Osteocyte (in vitro differentiated cells): ENCODE data around the gene OAS2. TPM values are rescaled to one million over a fixed set of nuclear protein-coding genes. Genes with fewer than 3 reads are reported as not detected.

Source experiments
- DNase-seq: peaks from one replicate; pipeline ENCODE4 v3.0.0; 2021; ENCODE audit warnings: mixed read lengths; ENCODE audit not compliant: unreplicated experiment; ENCODE audit errors: extremely low spot score
- H3K27ac Mint-ChIP-seq: one replicate; pipeline ENCODE4 v1.8.0; 2021; ENCODE audit warnings: mild to moderate bottlenecking, mixed read lengths; ENCODE audit not compliant: unreplicated experiment
- H3K27me3 Mint-ChIP-seq: one replicate; pipeline ENCODE4 v1.8.0; 2021; ENCODE audit warnings: mixed read lengths; ENCODE audit not compliant: unreplicated experiment
- H3K36me3 Mint-ChIP-seq: one replicate; pipeline ENCODE4 v1.8.0; 2021; ENCODE audit warnings: mixed read lengths; ENCODE audit not compliant: unreplicated experiment
- H3K4me1 Mint-ChIP-seq: one replicate; pipeline ENCODE4 v1.8.0; 2021; ENCODE audit warnings: mixed read lengths; ENCODE audit not compliant: unreplicated experiment
- H3K4me3 Mint-ChIP-seq: one replicate; pipeline ENCODE4 v1.8.0; 2021; ENCODE audit warnings: mild to moderate bottlenecking, moderate library complexity, mixed read lengths; ENCODE audit not compliant: unreplicated experiment
- H3K9me3 Mint-ChIP-seq: one replicate; pipeline ENCODE4 v1.8.0; 2021; ENCODE audit warnings: mixed read lengths; ENCODE audit not compliant: unreplicated experiment
- total RNA-seq: library from RNA; stranded (reverse); gene quantifications from 2 replicates; pipeline ENCODE4 v1.2.1, GENCODE V29; 2021
- TF ChIP-seq, protein P1 (sequence below): fragments of 200-600 bp; sonication (generic); IDR thresholded peaks from 2 replicates; pipeline ENCODE4 v1.5.0; 2021; ENCODE audit warnings: antibody characterized with exemption, mild to moderate bottlenecking, moderate library complexity

The OAS2 gene
- total RNA-seq, 1 donor from 2014 or later: not detected

DNA sequence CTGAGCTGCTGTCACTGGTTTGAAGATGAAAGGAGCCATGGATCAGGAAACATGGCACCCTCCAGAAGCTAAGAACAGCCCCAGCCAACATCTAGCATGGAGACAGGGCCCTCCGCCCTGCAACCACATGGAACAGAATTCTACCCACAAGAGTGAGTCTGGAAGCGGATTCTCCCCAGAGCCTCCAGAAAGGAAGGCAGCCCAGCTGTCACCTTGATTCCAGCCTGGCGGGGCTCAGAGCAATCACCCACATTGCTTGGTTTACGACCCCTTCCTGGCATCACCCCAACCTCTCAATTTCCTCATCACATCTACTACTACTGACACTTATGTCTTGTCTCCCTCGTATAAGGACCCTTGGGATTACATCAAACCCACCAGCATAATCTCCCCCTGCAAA is 38.5 kb downstream of the OAS2 start:
- H3K27ac Mint-ChIP-seq: no peak overlapping the region
- H3K4me1 Mint-ChIP-seq: peaks cover 11% of the 10 kb centered on the region
- no peaks in the 10 kb centered on the region for H3K27me3 Mint-ChIP-seq
- DNase-seq: no peak
- TF ChIP-seq, protein P1, sequence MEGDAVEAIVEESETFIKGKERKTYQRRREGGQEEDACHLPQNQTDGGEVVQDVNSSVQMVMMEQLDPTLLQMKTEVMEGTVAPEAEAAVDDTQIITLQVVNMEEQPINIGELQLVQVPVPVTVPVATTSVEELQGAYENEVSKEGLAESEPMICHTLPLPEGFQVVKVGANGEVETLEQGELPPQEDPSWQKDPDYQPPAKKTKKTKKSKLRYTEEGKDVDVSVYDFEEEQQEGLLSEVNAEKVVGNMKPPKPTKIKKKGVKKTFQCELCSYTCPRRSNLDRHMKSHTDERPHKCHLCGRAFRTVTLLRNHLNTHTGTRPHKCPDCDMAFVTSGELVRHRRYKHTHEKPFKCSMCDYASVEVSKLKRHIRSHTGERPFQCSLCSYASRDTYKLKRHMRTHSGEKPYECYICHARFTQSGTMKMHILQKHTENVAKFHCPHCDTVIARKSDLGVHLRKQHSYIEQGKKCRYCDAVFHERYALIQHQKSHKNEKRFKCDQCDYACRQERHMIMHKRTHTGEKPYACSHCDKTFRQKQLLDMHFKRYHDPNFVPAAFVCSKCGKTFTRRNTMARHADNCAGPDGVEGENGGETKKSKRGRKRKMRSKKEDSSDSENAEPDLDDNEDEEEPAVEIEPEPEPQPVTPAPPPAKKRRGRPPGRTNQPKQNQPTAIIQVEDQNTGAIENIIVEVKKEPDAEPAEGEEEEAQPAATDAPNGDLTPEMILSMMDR: no peak
- H3K9me3 Mint-ChIP-seq: no peaks in the 10 kb centered on the region
- H3K36me3 Mint-ChIP-seq: no peaks in the 10 kb centered on the region
- H3K4me3 Mint-ChIP-seq: no peak overlapping the region

DNA sequence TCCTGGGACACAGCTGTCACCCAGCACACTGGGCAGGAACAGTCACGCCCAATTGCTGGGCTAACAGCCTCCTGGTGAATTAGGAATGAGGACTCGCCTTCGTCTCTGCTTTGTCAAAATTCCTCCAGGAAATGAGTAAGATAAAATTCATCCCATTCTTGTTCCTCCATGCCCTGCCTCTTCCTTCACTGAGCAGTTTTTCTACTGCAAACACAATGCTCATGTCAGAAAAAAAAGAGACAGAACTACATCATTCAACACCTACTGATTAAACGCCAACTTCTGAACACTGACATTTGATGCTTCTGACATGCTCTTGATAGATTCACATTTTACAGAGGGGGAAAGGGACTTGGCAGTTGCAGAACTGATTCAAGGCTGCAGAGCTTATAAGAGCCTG is 40.7 kb downstream of the OAS2 start:
- TF ChIP-seq, protein P1: no peak
- H3K9me3 Mint-ChIP-seq: no peaks in the 10 kb centered on the region
- H3K27me3 Mint-ChIP-seq: peaks cover 10% of the 10 kb centered on the region
- H3K4me3 Mint-ChIP-seq: no peak overlapping the region
- peak overlapping the region; percentile 28 for H3K27ac Mint-ChIP-seq
- H3K4me1 Mint-ChIP-seq: peaks cover 11% of the 10 kb centered on the region
- no peak for DNase-seq
- H3K36me3 Mint-ChIP-seq: no peaks in the 10 kb centered on the region

DNA sequence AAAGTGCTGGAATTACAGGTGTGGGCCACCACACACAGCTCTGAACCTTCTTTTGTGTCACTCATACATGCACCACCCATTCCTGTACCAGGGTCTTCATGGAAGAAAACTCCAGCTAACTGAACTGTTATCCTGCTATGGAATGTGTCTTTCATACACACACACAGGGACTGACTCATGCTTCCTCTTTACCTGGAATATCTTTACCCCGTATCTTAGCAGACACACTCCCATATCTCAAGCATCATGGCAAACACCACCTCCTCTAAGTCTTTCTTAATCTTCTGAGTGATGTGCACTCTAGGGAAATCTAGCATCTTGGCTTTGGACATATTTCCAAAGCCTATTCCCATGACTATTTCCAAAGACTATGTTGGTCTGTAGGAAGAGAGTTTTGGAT is 43.2 kb downstream of the OAS2 start:
- Mint-ChIP-seq H3K9me3 (no peaks in the 10 kb centered on the region), H3K4me1 (peaks cover 11% of the 10 kb centered on the region), H3K27ac (no peak overlapping the region), H3K36me3 (no peaks in the 10 kb centered on the region), H3K4me3 (no peak overlapping the region), H3K27me3 (peaks cover 15% of the 10 kb centered on the region)
- TF ChIP-seq, protein P1: no peak
- no peak for DNase-seq

DNA sequence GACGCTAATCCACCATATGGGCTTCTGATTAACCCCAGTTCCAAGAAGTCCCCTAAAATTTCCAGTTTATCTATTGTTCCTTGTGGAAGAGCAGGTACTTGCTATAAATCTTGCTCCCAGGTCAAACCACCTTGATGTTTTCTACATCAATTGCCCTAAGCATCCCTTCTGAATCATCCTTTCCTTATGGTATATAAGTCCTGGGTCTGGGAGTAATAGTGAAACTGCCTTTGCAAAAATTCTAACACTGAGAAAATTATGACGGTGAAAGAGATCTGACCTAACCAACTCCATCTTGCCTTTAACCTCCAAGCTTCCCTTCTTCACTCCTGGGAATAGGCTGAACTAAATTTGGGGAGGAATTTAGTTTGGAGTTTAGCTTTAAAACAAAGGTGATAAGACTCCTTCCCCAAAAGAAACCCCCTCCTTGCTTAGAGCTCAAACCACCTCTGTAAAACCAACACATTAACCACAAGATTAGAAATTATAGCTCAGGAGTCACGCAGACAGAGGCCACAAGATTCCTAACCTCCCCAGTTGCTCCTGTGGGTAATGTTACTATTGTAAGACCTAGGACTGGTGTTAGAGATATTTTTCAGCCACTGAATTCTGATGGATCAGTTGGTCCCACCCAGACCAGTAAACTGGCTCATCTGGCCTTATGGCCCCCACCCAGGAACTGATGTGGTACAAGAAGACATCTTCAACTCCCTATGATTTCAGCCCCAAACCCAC is 44.4 kb downstream of the OAS2 start:
- H3K27ac Mint-ChIP-seq: no peak overlapping the region

DNA sequence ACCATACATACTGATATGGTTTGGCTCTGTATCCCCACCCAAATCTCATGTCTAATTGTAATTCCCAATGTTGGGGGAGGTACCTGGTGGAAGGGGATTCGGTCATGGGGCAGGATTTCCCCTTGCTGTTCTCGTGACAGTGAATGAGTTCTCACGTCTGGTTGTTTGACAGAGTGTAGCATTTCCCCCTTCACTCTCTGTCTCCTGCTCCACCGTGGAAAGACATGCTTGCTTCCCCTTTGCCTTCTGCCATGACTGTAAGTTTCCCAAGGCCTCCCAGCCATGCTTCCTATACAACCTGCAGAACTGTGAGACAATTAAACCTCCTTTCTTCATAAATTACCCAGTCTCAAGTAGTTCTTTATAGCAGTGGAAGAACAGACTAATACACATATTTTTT is 49.4 kb downstream of the OAS2 start:
- TF ChIP-seq, protein P1: no peak
- Mint-ChIP-seq H3K9me3 (no peaks in the 10 kb centered on the region), H3K27me3 (peaks cover 23% of the 10 kb centered on the region), H3K4me3 (no peak overlapping the region), H3K4me1 (peaks cover 2% of the 10 kb centered on the region), H3K36me3 (no peaks in the 10 kb centered on the region), H3K27ac (no peak overlapping the region)
- no peak for DNase-seq

More for the DNA sequence above, 44.4 kb downstream of the OAS2 start:
- Mint-ChIP-seq H3K9me3 (no peaks in the 10 kb centered on the region), H3K27me3 (peaks cover 18% of the 10 kb centered on the region), H3K36me3 (no peaks in the 10 kb centered on the region), H3K4me1 (peaks cover 11% of the 10 kb centered on the region), H3K4me3 (no peak overlapping the region)
- DNase-seq: no peak
- TF ChIP-seq, protein P1: no peak
